GM23338 (cell line): ENCODE data around the gene HSPA12A. TPM values are rescaled to one million over a fixed set of nuclear protein-coding genes. Genes with fewer than 3 reads are reported as not detected.

Experiments
- ATAC-seq: fragments of 200-7000 bp; cut with Tn5 transposase; 3 replicates; pipeline ENCODE4 v1.9.1; 2020
- DNase-seq: peaks from one replicate; pipeline ENCODE4 v3.0.0-alpha.2; 2015; ENCODE audit warnings: low spot score
- H2AFZ ChIP-seq: fragments of 200-600 bp; sonication (generic); 2 replicates; pipeline ENCODE4 v1.8.0; 2016; ENCODE audit warnings: antibody characterized with exemption, mild to moderate bottlenecking, moderate library complexity
- H3F3A ChIP-seq: fragments of 200-600 bp; sonication (generic); replicated peaks from 2 replicates; pipeline ENCODE4 v1.8.0; 2017; ENCODE audit warnings: antibody characterized with exemption, mixed run types, low read depth
- H3K27ac ChIP-seq: fragments of 200-600 bp; sonication (generic); 2 replicates; pipeline ENCODE4 v1.6.1; 2016; ENCODE audit warnings: low read depth
- H3K27me3 ChIP-seq: fragments of 200-600 bp; sonication (generic); 2 replicates; pipeline ENCODE4 v1.8.0; 2016; ENCODE audit warnings: mild to moderate bottlenecking, mixed run types, moderate library complexity; ENCODE audit not compliant: insufficient read depth
- H3K36me3 ChIP-seq: fragments of 200-600 bp; sonication (generic); 2 replicates; pipeline ENCODE4 v1.8.0; 2016; ENCODE audit warnings: mild to moderate bottlenecking; ENCODE audit not compliant: insufficient read depth
- H3K4me1 ChIP-seq: fragments of 200-600 bp; sonication (generic); 2 replicates; pipeline ENCODE4 v1.8.0; 2016; ENCODE audit warnings: mild to moderate bottlenecking, moderate library complexity; ENCODE audit not compliant: insufficient read depth
- H3K4me2 ChIP-seq: fragments of 200-600 bp; sonication (generic); 2 replicates; pipeline ENCODE4 v1.7.1; 2017; ENCODE audit warnings: mixed run types
- H3K4me3 ChIP-seq: fragments of 200-600 bp; sonication (generic); 2 replicates; pipeline ENCODE4 v1.6.1; 2016; ENCODE audit warnings: mixed run types
- H3K79me2 ChIP-seq: fragments of 200-600 bp; sonication (generic); replicated peaks from 2 replicates; pipeline ENCODE4 v1.8.0; 2017; ENCODE audit warnings: mild to moderate bottlenecking; ENCODE audit not compliant: insufficient read depth
- H3K9me2 ChIP-seq: fragments of 200-600 bp; sonication (generic); 2 replicates; pipeline ENCODE4 v1.8.0; 2017; ENCODE audit not compliant: insufficient read depth
- H4K20me1 ChIP-seq: fragments of 200-600 bp; sonication (generic); replicated peaks from 2 replicates; pipeline ENCODE4 v1.8.0; 2017; ENCODE audit warnings: mild to moderate bottlenecking; ENCODE audit not compliant: insufficient read depth
- H3K27ac Mint-ChIP-seq: 2 replicates; pipeline ENCODE4 v1.8.0; 2020; ENCODE audit warnings: inconsistent platforms, mild to moderate bottlenecking, moderate library complexity, mixed read lengths
- H3K27me3 Mint-ChIP-seq: 3 replicates; pipeline ENCODE4 v1.8.0; 2022; ENCODE audit warnings: low read depth, mild to moderate bottlenecking, moderate library complexity, mixed read lengths, inconsistent platforms; ENCODE audit not compliant: insufficient read depth, poor library complexity
- H3K36me3 Mint-ChIP-seq: 3 replicates; pipeline ENCODE4 v1.8.0; 2021; ENCODE audit warnings: low read depth, mild to moderate bottlenecking, inconsistent platforms, moderate library complexity, mixed read lengths
- H3K4me1 Mint-ChIP-seq: 3 replicates; pipeline ENCODE4 v1.8.0; 2020; ENCODE audit warnings: mild to moderate bottlenecking, inconsistent platforms, mixed read lengths
- H3K4me3 Mint-ChIP-seq: 3 replicates; pipeline ENCODE4 v1.8.0; 2021; ENCODE audit warnings: moderate library complexity, mild to moderate bottlenecking, inconsistent platforms, mixed read lengths
- H3K9me3 Mint-ChIP-seq: 3 replicates; pipeline ENCODE4 v1.8.0; 2020; ENCODE audit warnings: moderate library complexity, mild to moderate bottlenecking, inconsistent platforms, mixed read lengths
- CREB1 ChIP-seq: fragments of 250-450 bp; sonication (Bioruptor Pico); IDR thresholded peaks from 2 replicates; pipeline ENCODE4 v1.5.0; 2020; ENCODE audit warnings: low read depth, mild to moderate bottlenecking, moderate library complexity
- EZH2 ChIP-seq: fragments of 200-600 bp; sonication (generic); IDR thresholded peaks from one replicate; pipeline ENCODE4 v1.8.0; 2017; ENCODE audit warnings: antibody characterized with exemption, mild to moderate bottlenecking, low read depth; ENCODE audit not compliant: unreplicated experiment
- EZH2phosphoT487 ChIP-seq: fragments of 200-600 bp; sonication (generic); IDR thresholded peaks from one replicate; pipeline ENCODE4 v1.8.1; 2018; ENCODE audit warnings: antibody characterized with exemption; ENCODE audit not compliant: unreplicated experiment
- POLR2AphosphoS5 ChIP-seq: IDR thresholded peaks from 2 replicates; pipeline ENCODE4 v1.6.1; 2016; ENCODE audit warnings: antibody characterized with exemption, low read depth
- REST ChIP-seq: IDR thresholded peaks from one replicate; pipeline ENCODE4 v1.6.1; 2018; ENCODE audit warnings: antibody characterized with exemption; ENCODE audit not compliant: unreplicated experiment
- STAT1 ChIP-seq: IDR thresholded peaks from one replicate; pipeline ENCODE4 v1.6.1; 2016; ENCODE audit warnings: antibody characterized with exemption; ENCODE audit not compliant: unreplicated experiment
- ZNF114 ChIP-seq: fragments of 250-450 bp; sonication (Bioruptor Pico); IDR thresholded peaks from 2 replicates; pipeline ENCODE4 v1.5.0; 2020; ENCODE audit warnings: mild to moderate bottlenecking, moderate library complexity
- ZNF331 ChIP-seq: fragments of 250-450 bp; sonication (Bioruptor Pico); IDR thresholded peaks from 2 replicates; pipeline ENCODE4 v1.5.0; 2020; ENCODE audit warnings: low read depth, mild to moderate bottlenecking, moderate library complexity
- polyA plus RNA-seq: library from polyadenylated mRNA; unstranded; fragments of >200 nt; fragmentation: Nextera tagmentation; extraction: Ambion mirVana; gene quantifications from 2 replicates; pipeline ENCODE4 v1.2.1, GENCODE V29; 2016
- total RNA-seq: library from RNA; depleted of rRNA; stranded (reverse); fragments of >200 nt; shearing (Covaris generic); gene quantifications from 2 replicates; pipeline ENCODE4 v1.2.3, GENCODE V29; 2014
- TF ChIP-seq, protein P1 (sequence below), 2 experiments: fragments of 200-600 bp in 1 of 2; sonication (generic) in 1 of 2; conservative IDR thresholded peaks; 2 replicates each; pipeline versions ENCODE4 v1.5.1 to v1.6.1; 2016 to 2017; ENCODE audit warnings: antibody characterized with exemption in 2 of 2, low read depth in 2 of 2, mild to moderate bottlenecking in 2 of 2, moderate library complexity in 1 of 2
- TF ChIP-seq, protein P2 (sequence below): fragments of 250-450 bp; sonication (Bioruptor Pico); IDR thresholded peaks from 2 replicates; pipeline ENCODE4 v1.5.0; 2020; ENCODE audit warnings: mild to moderate bottlenecking, moderate library complexity

Gene HSPA12A
- total and polyA plus RNA-seq, 2 experiments from 2014 or later, result 4.4 to 6.3 TPM

- no peak for TF ChIP-seq REST
These were observed 36.1 kb downstream of the HSPA12A start (continued) for GRCh38 chr10:116706281-116706680.

GRCh38 chr10:116705498-116705897 is 36.9 kb downstream of the HSPA12A start:
- Histone ChIP-seq H3K9me2 (no peaks in the 10 kb centered on the region), H3F3A (no peaks in the 10 kb centered on the region), H3K4me2 (no peak overlapping the region), H3K27ac (no peak overlapping the region), H4K20me1 (no peaks in the 10 kb centered on the region), H3K4me3 (no peak overlapping the region), H3K27me3 (no peaks in the 10 kb centered on the region), H3K79me2 (no peaks in the 10 kb centered on the region), H3K36me3 (no peaks in the 10 kb centered on the region), H2AFZ (no peak overlapping the region), H3K4me1 (peaks cover 7% of the 10 kb centered on the region; the same call in 1 of the 2 replicates)
- Mint-ChIP-seq H3K36me3 (no peaks in the 10 kb centered on the region), H3K27ac (no peak overlapping the region), H3K4me1 (peaks cover 15% of the 10 kb centered on the region), H3K9me3 (no peaks in the 10 kb centered on the region), H3K4me3 (no peak overlapping the region), H3K27me3 (peaks cover 11% of the 10 kb centered on the region)
- no peak for ATAC-seq
- TF ChIP-seq, protein P1, sequence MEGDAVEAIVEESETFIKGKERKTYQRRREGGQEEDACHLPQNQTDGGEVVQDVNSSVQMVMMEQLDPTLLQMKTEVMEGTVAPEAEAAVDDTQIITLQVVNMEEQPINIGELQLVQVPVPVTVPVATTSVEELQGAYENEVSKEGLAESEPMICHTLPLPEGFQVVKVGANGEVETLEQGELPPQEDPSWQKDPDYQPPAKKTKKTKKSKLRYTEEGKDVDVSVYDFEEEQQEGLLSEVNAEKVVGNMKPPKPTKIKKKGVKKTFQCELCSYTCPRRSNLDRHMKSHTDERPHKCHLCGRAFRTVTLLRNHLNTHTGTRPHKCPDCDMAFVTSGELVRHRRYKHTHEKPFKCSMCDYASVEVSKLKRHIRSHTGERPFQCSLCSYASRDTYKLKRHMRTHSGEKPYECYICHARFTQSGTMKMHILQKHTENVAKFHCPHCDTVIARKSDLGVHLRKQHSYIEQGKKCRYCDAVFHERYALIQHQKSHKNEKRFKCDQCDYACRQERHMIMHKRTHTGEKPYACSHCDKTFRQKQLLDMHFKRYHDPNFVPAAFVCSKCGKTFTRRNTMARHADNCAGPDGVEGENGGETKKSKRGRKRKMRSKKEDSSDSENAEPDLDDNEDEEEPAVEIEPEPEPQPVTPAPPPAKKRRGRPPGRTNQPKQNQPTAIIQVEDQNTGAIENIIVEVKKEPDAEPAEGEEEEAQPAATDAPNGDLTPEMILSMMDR (conservative IDR thresholded peaks at IDR 0.05; ENCODE audit: low read depth in 2 of 2), result no peak
- TF ChIP-seq REST (no peak), POLR2AphosphoS5 (no peak), ZNF331 (CRISPR knock-in tag) (no peak), CREB1 (CRISPR knock-in tag) (no peak), ZNF114 (CRISPR knock-in tag) (no peak), STAT1 (no peak), EZH2 (no peak), EZH2phosphoT487 (no peak)
- TF ChIP-seq, protein P2, sequence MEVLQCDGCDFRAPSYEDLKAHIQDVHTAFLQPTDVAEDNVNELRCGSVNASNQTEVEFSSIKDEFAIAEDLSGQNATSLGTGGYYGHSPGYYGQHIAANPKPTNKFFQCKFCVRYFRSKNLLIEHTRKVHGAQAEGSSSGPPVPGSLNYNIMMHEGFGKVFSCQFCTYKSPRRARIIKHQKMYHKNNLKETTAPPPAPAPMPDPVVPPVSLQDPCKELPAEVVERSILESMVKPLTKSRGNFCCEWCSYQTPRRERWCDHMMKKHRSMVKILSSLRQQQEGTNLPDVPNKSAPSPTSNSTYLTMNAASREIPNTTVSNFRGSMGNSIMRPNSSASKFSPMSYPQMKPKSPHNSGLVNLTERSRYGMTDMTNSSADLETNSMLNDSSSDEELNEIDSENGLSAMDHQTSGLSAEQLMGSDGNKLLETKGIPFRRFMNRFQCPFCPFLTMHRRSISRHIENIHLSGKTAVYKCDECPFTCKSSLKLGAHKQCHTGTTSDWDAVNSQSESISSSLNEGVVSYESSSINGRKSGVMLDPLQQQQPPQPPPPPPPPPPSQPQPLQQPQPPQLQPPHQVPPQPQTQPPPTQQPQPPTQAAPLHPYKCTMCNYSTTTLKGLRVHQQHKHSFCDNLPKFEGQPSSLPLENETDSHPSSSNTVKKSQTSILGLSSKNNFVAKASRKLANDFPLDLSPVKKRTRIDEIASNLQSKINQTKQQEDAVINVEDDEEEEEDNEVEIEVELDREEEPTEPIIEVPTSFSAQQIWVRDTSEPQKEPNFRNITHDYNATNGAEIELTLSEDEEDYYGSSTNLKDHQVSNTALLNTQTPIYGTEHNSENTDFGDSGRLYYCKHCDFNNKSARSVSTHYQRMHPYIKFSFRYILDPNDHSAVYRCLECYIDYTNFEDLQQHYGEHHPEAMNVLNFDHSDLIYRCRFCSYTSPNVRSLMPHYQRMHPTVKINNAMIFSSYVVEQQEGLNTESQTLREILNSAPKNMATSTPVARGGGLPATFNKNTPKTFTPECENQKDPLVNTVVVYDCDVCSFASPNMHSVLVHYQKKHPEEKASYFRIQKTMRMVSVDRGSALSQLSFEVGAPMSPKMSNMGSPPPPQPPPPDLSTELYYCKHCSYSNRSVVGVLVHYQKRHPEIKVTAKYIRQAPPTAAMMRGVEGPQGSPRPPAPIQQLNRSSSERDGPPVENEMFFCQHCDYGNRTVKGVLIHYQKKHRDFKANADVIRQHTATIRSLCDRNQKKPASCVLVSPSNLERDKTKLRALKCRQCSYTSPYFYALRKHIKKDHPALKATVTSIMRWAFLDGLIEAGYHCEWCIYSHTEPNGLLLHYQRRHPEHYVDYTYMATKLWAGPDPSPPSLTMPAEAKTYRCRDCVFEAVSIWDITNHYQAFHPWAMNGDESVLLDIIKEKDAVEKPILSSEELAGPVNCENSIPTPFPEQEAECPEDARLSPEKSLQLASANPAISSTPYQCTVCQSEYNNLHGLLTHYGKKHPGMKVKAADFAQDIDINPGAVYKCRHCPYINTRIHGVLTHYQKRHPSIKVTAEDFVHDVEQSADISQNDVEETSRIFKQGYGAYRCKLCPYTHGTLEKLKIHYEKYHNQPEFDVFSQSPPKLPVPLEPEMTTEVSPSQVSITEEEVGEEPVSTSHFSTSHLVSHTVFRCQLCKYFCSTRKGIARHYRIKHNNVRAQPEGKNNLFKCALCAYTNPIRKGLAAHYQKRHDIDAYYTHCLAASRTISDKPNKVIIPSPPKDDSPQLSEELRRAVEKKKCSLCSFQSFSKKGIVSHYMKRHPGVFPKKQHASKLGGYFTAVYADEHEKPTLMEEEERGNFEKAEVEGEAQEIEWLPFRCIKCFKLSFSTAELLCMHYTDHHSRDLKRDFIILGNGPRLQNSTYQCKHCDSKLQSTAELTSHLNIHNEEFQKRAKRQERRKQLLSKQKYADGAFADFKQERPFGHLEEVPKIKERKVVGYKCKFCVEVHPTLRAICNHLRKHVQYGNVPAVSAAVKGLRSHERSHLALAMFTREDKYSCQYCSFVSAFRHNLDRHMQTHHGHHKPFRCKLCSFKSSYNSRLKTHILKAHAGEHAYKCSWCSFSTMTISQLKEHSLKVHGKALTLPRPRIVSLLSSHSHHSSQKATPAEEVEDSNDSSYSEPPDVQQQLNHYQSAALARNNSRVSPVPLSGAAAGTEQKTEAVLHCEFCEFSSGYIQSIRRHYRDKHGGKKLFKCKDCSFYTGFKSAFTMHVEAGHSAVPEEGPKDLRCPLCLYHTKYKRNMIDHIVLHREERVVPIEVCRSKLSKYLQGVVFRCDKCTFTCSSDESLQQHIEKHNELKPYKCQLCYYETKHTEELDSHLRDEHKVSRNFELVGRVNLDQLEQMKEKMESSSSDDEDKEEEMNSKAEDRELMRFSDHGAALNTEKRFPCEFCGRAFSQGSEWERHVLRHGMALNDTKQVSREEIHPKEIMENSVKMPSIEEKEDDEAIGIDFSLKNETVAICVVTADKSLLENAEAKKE (CRISPR knock-in tag), result no peak
- DNase-seq, result no peak
